ENCODE results near the gene HEATR5A.

GRCh38 chr14:31411218-31411727 is 9.1 kb downstream of the HEATR5A start:
- TF ChIP-seq CTCF (IDR thresholded peaks at IDR 0.05; ENCODE audit: borderline replicate concordance, extremely low read depth, low read length, poor library complexity, severe bottlenecking) = no peak
- TF ChIP-seq EZH2 (IDR thresholded peaks at IDR 0.05; ENCODE audit: borderline replicate concordance, low read depth, low read length, severe bottlenecking) = no peak
